GM12891 (cell line): ENCODE results near the gene LMCD1.
A peak's percentile ranks its signal among the peaks of the same experiment; 100 is the strongest.
"Not testable (repeated sequence)": the region's sequence is repeated elsewhere in the genome, so short reads cannot be mapped to it uniquely, and the experiment has no call there.

Experiments used
- DNase-seq: peaks from one replicate; pipeline ENCODE4 v3.0.0; 2011; ENCODE audit warnings: low spot score; ENCODE audit not compliant: insufficient read length
- FAIRE-seq: peaks from 2 replicates; lab custom pipeline; 2011; peaks lifted over from hg19 to GRCh38; lab: Jason Lieb, UNC
- PAX5 ChIP-seq: IDR thresholded peaks from 2 replicates; pipeline ENCODE4 v1.6.1; 2011; ENCODE audit warnings: low read length, moderate library complexity, mild to moderate bottlenecking; ENCODE audit not compliant: insufficient read depth, severe bottlenecking
- POLR2A ChIP-seq: IDR thresholded peaks from 2 replicates; pipeline ENCODE4 v1.6.1; 2011; ENCODE audit warnings: low read depth, low read length, control low read depth
- POLR2AphosphoS5 ChIP-seq: IDR thresholded peaks from 2 replicates; pipeline ENCODE4 v1.6.1; 2011; ENCODE audit warnings: low read depth, low read length, control low read depth
- POU2F2 ChIP-seq: IDR thresholded peaks from 2 replicates; pipeline ENCODE4 v1.6.1; 2011; ENCODE audit warnings: low read depth, mild to moderate bottlenecking, control low read depth, low read length, moderate library complexity
- SPI1 ChIP-seq: IDR thresholded peaks from 2 replicates; pipeline ENCODE4 v1.6.1; 2011; ENCODE audit warnings: low read depth, low read length, control low read depth
- TAF1 ChIP-seq: IDR thresholded peaks from 2 replicates; pipeline ENCODE4 v1.6.1; 2011; ENCODE audit warnings: low read depth, low read length, control low read depth

The LMCD1 gene

DNA sequence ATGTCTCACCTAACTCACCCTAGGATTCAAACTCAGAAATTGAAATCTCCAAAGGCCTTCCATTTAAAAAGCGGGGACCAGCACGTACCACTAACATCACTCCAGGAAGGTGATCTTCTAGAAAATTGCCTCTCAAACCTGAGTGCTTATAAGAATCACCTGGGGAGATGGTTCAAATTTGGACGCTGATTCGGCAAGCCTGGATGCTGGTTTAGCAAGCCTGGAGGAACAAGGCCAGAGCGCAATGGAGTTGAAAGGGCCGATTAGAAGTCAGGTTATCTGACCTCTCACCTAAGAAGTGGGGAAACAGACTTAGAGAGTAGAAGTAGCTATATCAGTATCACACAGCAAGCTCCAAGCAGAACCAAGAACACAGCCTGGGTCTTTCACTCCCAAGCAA, 74.8 kb downstream of the LMCD1 start:
- no peak for FAIRE-seq
- TF ChIP-seq POLR2AphosphoS5 (no peak), PAX5 (no peak)
- no peak for DNase-seq

DNA sequence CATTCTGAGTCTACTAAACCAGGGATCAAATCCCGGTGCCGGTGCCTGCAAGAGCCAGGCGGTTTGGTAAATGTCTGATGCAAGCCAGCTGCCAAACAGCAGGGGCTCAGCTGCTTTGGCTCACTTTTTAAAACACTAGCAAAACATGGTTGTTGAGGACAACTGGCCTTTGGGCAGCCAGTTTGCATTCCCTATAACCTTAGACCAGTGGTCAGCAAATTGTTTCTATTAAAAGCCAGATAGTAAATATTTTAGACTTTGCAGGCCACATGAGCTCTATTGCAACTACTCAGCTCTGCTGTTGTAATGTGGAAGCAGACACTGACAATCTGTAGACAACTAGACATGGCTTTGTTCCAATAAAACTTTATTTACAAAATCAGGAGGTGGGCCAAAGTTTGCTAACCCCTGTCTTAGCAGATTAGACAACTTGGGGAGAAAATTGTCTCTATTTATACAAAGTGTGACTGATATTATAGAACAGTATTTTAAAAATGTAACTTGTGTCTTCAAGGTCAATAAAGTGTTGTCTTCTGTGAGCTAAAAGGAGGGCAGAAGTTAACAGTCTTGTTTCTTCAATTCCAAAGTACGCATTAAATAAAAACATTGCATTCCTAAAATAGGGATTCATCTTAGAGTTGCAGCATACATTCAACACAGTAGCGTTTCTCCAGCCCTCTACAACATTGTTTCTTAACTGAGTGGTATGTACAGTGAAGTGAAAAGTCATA, 75.4 kb downstream of the LMCD1 start:
- FAIRE-seq (no peak), DNase-seq (no peak)
- TF ChIP-seq POU2F2 = no peak
- TF ChIP-seq SPI1 = no peak
- TF ChIP-seq TAF1 = no peak
- TF ChIP-seq POLR2AphosphoS5 = no peak
- TF ChIP-seq PAX5 = no peak
- TF ChIP-seq POLR2A = no peak

DNA sequence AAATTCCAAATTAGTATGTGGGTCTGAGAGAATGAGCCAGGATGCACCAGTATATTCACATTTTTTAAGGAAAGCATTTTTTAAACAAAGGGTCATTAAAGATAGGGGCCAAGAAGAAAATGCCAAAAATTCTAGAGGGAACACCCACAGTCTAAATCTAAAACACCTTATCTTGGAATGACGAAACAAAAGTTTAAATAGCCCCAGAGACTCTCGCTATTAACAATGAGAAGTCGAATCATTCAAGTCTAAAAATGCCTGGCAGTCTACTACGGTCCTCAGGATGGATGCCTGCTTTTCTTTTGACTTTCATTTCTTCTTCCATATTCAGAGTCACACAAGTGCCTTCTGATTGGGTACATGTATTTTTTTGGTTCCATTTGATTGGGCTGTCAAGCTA, 76.7 kb downstream of the LMCD1 start:
- DNase-seq (no peak), FAIRE-seq (no peak)
- no peak for TF ChIP-seq POU2F2
- no peak for TF ChIP-seq POLR2A
- no peak for TF ChIP-seq PAX5
- TF ChIP-seq POLR2AphosphoS5 = no peak
- TF ChIP-seq SPI1 = no peak
- no peak for TF ChIP-seq TAF1

DNA sequence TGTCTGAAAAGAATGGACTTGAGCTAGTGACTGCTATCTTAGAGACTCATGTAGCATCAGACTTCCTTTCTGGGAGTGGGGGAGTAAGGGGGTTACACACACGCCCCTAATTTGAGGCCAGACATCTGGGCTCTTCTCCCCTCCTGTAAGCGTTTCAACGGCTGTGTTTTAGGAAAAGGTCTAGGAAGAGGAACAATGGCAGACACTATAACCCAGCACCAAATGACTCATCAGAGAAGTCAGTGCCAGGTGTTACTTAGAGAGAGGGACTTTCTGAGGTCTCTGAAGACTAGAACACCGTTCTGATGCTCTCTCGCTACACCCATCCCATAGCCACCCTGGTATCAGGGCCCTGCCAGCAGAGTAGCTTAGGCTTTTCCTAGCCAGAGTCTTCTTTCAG, 77.5 kb downstream of the LMCD1 start:
- FAIRE-seq = peak; percentile 52
- TF ChIP-seq TAF1 (no peak), POLR2A (no peak), POLR2AphosphoS5 (no peak), SPI1 (no peak), PAX5 (no peak), POU2F2 (no peak)
- DNase-seq = no peak

DNA sequence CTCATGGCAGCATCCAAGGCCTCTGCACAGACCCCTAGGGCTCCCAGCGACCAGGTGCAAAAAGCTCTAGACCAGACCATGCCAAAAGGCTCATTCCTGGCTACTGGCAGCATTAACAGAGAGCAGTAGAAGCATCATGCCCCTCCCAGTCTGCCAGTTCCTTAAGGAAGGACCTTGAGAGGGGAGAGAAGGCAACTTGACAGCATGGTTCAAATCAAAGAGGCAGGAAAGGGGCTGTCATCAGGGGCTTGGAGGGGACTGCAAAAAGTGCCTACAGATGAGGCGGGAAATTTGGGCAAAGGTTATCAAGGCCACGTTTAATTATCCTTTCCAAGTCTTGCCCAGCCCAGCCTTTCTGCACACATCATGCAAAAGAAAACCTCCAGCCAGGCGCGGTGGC, 78.3 kb downstream of the LMCD1 start:
- TF ChIP-seq PAX5 = no peak
- no peak for TF ChIP-seq TAF1
- DNase-seq = no peak
- no peak for FAIRE-seq

DNA sequence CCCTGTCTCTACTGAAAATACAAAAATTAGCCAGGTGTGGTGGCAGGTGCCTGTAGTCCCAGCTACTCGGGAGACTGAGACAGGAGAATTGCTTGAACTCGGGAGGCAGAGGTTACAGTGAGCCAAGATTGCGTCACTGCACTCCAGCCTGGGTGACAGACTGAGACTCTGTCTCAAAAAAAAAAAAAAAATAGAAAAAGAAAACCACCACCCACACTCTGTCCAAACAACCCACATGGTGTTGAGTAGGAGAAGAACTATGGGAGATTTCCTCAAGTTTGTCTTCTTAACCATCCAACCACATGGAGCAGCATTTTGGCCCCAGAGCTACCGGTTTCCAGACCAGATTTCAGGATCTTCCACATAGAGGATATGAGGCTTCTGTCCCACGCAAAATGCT, 78.8 kb downstream of the LMCD1 start:
- not testable (repeated sequence) for DNase-seq, FAIRE-seq

DNA sequence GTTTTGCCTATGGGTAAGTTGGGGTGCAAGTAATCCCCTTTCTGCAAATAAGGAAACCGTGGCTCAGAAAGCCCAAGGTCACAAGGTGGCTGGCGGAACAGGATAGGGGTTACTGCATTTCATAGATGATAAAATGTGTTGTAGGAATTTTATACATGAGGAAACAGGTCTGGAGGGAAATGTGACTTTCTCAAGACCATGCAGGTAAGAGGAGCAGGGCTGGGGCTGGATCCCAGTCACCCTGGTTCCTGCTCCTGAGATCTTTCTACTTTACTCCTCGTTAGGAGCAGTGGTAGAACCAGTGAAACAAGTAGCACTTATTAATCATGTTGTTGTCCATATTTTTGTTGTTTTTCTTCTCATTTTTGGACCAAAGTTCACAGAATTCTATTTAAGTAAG, 79.8 kb downstream of the LMCD1 start:
- TF ChIP-seq POU2F2 = no peak
- FAIRE-seq (no peak), DNase-seq (no peak)

DNA sequence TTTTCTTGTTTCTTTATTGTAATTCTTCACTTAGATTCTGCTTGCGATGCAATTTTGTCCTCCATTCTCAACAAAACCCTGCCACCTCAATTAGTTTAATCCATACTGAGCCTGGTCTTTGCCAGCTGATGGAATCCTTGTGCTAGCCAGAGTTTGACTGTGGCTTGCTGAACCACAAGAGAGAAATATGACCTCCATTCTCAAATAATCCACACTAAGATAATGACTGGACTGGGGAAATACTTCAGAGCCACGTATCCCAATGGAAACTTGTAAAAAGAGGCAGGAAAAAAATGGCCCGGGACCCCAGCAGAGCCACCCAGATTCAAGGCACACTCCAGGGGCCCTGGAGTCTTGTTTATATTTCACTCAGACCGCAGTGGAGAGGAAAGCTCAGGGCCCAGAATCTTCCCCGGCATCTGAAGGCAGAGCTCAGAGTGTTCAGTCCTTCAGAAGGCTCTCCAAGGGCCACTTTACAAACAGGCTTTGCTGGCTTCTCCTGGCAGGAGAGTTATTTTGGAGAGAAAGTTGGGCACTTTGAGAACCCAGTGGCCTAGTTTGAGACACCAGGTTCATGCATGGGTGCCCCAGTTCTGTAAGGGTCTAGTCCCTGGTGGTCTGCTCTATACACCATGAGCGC, 80.3 kb downstream of the LMCD1 start:
- FAIRE-seq = no peak
- TF ChIP-seq TAF1 (no peak), POU2F2 (no peak), SPI1 (no peak), POLR2A (no peak), POLR2AphosphoS5 (no peak), PAX5 (no peak)
- DNase-seq = no peak

DNA sequence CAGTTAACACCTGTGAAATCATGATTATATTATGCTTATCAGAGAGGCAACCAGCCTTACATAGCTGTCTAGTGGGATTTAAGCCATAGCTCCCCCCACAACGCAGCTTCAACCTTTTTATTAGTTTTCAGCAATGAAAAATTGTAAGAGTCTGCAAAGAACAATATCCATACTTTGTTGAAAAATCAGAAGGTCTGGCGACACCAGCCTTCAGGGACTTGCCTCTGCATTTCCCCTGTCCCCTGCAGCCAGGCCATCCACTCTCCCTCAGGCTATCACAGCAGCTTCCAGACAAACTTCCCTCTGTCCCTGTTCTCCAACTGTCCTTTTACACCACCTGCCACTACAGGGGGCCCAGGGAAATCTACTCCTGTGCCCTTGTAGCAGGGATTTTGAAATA, 83.0 kb downstream of the LMCD1 start:
- no peak for FAIRE-seq

DNA sequence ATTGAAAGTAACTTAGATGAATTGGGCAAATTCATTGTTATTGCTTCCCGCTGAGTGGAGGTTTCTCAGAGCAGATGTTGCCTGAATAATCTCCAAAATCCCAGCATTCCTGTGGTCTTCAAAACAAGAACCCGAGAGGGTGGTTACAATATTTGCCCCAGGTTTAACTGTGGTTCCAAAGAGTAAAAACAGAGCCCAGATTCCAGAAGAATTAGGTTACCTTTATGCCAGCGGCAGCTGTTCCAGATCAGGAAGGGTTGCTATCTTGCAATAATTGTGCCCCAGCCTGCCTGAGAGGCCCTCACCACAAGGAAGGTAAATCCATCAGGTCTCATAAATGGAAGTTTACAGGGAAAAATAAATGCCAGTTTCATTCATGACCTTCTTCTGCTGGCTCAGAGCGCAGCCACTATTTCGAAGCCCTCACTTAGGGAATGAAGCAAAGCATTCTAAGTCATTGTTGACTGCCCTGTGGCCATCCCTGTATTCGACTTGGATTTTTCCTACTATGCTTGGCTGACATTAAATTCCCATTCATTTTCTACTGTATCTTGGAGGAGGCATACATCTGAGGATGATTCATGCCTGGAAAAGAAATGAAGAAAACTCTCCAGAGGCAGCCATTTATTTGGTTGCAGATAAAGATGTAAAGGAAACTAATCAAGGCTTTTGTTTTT, 88.4 kb downstream of the LMCD1 start:
- FAIRE-seq = no peak
- no peak for DNase-seq
- TF ChIP-seq POLR2AphosphoS5 (no peak), SPI1 (no peak), POLR2A (no peak), TAF1 (no peak), PAX5 (no peak), POU2F2 (no peak)

More for the DNA sequence above, 83.0 kb downstream of the LMCD1 start:
- DNase-seq = no peak
- TF ChIP-seq SPI1 (no peak), POLR2A (no peak), PAX5 (no peak), POLR2AphosphoS5 (no peak), POU2F2 (no peak), TAF1 (no peak)

DNA sequence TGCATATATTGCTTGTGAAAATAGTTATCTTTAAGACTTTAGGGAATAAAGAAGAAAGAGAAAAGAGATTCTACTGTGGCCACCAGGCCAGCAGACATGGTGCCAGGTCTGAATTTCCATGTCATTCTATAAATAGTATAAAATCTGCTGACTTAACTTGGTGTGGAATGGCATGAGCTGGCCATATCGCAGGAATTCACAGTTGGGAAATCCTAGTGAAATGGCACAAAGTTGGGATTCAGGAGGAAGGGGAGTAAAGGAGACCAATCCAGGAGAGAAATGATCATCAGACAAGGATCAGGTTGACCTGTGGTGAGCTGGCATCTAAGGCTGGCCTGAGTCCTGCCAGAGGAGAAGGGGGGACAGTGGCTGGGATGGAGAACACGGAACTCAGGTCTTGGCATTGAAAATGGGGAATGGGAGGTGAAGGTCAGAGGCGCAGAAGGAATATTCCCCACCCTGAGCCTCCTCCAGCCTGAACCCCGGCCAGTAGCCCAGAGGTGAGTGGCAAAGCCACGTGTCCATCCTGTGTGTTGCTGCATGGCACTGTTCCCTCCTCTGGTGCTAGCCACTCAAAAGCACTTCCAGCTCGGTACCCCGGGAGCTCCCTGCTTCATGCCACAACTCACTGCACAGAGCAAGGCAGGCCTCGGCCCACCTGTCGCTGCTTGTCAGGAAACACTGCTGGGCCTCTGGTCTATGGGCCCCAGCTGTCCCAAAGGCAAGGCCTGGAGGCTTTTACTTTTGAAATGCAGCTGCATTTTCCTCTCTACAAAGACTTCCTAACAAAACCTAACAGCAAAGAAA, 91.6 kb downstream of the LMCD1 start:
- TF ChIP-seq POLR2AphosphoS5 (no peak), SPI1 (no peak), POLR2A (no peak), TAF1 (no peak), PAX5 (no peak), POU2F2 (no peak)
- DNase-seq (no peak), FAIRE-seq (no peak)
